ENCODE measurements around the gene ENTPD8.
"Not testable (repeated sequence)": the region's sequence is repeated elsewhere in the genome, so short reads cannot be mapped to it uniquely, and the experiment has no call there.

The ENTPD8 gene

GRCh38 chr9:137457406-137458193, 16.4 kb upstream of the ENTPD8 start:
- no peak for DNase-seq

DNA sequence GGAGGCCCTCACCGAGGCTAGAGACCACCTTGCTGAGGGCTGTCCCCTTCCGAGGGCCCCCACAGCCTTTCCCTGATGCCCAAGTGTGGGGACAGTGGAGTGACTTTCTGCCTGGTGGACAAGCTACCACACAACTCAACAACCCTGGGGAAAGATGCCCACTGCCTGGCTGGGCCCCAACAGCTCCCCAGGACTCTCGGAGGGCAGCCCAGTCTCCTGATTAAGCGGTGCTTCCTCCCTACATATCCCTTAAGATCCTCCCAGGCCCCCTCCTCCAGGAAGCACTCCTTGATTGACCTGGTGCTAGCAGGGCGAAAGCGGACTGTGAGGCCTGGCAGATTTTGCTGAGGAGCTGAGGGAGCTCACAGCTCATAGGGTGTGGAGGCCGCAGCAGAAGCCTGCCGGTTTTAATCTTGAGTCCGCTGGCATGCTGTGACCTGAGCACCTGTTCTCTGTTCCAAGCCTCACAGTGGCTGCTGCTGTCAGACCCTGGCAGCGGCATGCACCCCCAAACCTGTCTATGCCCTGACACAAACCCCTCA, 15.8 kb upstream of the ENTPD8 start:
- no peak for DNase-seq

GRCh38 chr9:137456061-137456863, 15.1 kb upstream of the ENTPD8 start:
- DNase-seq = no peak

DNA sequence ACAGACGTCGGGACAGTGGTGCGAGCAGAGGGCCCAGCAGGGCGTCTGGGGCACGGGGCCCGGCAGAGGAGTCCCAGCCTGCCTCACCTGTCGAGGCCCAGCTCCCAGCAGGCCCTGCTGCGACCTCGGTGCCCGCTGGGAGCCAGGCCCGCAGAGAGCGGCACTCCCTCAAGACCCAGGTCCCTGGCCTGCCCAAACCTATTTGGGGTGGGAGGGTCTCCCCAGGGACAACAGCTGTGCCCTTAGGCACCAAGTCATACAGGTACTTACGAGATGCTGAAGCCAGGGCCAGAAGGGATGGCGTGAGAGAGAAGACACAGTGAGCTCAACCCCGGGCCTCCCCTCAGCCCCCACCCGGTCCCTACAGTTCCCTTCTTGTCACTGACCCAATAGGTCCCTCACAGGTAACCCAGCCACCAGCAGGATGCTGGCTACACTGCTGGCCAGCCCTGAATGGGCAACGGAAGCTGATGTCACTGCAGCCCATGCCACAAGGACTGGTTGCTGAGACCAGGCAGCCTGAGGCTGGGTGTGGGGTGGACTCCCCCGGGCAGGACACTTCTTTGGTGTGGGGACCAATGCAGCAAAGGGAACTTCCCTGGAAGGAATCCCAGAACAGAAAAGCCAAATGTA, 14.3 kb upstream of the ENTPD8 start:
- no peak for DNase-seq

DNA sequence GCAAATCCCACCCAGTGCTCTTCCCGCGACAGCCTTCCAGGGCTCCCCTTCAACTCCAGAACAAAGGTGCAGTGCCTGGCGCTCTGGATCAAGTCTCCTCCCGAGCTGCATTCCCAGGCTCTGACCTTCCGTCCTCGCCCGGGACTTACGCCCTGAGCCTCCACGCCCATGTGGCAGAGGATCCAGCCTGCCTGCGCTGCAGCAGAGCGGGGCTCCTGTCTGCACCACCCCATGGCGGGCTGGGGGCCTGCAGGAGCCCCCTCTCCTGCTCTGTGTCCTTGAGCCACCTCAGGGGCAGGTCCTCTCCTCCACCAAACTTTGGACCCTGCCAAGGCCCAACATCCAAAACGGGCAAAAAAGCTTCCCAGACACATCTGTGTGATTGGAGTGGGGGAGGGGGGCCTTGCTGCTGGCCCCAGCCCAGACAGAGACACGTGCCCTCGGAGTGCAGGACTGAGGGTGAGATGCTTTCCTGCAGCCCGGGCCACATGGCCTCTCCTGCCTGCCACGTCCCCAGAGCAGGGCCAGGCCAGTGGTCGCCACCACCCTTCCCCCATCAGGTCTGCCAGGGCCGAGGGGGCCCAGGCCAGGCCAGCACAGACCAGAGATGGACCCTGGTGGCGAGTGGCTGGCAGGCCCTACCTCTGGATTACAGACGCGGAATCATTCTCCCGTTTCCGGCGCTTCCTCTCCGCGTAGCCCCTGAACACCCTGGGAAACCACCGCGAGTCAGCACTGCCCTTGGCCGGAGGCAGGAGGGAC, 13.6 kb upstream of the ENTPD8 start:
- no peak for DNase-seq

- DNase-seq = no peak
Measured at GRCh38 chr9:137454145-137454596, 13.0 kb upstream of the ENTPD8 start.

DNA sequence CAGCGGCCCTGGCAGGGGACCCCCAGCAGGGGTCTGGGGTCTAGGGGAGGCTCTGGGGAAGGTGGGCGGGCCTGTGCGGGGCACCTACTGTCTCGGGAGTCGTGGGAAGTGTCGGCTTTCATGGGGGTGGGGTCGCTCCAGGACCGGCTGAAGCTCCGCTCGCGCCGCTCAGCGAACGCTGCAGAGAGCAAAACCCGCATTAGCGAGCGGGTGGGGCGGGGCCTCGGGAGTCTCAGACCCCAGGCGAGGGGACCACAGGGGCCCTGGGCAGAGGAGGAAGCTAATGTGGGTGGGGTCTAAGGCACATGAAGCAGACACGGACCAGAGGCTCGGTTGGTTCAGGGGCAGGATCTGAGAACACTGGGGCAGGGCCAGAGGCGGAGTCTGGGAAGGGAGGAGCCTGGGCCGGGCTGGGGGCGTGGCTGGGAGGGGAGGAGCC, 12.5 kb upstream of the ENTPD8 start:
- DNase-seq = no peak

DNA sequence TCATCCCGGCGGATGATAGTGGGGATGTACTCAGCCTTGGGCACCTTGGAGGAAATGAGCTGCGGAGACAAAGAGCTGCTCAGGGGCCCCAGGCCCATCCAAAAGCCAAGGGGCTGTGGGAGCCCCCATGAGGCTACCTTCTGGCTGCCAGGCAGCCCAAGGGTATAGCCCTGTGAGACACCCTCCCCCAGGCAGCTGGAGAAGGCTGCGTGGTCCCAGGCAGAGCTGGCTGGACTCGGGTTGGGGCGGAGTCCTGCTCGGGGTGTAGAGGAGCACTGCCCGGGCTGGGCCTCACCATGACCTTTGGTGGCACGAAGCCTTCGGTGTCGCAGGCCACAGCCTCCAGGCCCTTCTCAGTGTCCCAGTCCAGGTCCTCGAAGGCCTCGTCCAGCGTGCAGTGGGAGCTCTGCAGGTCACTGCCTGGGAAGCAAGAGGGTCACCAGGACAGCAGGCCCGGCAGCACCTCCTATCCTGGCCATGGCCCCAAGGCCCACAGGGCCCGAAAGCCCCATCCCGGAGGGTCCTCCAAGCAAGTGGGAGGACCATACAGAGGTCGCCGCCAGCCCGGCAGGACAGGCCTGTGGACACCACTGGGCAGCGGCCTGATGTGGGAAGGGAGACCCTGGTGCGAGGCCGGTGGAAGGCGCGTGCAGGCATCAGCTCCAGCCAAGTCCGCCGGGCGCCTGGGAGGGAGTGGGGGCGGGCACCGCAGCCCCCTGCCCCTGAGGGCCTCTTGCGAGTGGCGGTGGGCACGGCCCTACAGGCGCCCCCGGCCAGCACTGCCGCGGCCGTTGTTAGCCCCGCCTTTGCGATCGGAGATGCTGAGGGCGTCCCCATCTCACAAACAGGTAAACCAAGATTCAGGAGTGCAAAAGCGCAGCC, 11.8 kb upstream of the ENTPD8 start:
- DNase-seq = no peak

GRCh38 chr9:137452006-137452760, 11.0 kb upstream of the ENTPD8 start:
- DNase-seq = no peak

DNA sequence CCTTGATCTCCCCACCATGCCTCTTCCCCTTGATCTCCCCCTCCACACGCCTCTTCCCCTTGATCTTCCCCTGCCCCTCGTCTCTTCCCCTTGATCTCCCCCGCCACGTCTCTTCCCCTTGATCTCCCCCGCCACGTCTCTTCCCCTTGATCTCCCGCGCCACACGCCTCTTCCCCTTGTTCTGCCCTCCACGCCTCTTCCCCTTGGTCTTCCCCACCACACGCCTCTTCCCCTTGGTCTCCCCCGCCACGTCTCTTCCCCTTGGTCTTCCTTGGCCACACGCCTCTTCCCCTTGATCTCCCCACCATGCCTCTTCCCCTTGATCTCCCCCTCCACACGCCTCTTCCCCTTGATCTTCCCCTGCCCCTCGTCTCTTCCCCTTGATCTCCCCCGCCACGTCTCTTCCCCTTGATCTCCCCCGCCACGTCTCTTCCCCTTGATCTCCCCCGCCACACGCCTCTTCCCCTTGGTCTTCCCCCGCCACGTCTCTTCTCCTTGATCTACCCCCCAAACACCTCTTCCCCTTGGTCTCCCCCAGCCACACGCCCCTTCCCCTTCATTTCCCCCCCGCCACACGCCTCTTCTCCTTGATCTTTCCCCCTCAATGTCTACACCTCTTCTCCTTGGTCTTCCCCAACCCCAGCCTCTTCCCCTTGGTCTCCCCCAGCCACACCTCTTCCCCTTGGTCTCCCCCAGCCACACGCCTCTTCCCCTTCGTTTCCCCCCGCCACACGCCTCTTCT, 10.3 kb upstream of the ENTPD8 start:
- DNase-seq = not testable (repeated sequence)

DNA sequence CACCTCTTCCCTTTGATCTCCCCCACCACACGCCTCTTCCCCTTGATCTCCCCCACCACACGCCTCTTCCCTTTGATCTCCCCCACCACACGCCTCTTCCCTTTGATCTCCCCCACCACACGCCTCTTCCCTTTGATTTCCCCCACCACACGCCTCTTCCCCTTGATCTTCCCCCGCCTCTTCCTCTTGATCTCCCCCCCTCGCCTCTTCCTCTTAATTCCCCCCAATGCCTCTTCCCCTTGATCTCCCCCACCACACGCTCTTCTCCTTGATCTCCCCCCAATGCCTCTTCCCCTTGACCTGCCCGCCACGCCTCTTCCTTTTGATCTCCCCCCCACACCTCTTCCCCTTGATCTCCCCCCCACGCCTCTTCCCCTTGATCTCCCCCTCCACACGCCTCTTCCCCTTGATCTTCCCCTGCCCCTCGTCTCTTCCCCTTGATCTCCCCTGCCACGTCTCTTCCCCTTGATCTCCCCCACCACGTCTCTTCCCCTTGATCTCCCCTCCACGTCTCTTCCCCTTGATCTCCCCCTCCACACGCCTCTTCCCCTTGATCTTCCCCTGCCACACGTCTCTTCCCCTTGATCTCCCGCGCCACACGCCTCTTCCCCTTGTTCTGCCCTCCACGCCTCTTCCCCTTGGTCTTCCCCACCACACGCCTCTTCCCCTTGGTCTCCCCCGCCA, 9.5 kb upstream of the ENTPD8 start:
- DNase-seq = not testable (repeated sequence)

DNA sequence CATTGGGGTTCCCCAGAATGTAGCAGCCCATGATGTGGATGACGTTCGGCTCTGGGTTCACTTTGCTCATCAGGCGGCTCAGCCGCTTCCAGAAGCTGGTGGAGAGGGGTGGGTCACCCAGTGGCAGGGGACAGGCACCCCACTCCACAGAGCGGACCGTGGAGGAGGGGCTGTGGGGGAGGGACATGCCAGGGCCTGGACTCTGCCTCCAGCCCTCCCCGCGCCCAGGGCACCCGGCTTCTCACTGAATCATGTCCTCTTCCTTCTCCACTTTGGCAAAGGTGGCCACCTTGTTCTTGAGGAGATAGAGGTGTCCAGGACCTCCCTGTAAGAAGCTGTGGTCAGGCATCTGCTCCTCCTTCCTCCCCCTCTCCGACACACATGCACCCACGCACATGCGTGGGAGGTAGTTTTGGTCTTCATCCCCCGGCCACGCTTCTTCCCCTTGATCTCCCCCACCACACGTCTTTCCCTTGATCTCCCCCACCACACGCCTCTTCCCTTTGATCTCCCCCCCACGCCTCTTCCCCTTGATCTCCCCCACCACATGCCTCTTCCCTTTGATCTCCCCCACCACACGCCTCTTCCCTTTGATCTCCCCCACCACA, 8.9 kb upstream of the ENTPD8 start:
- no peak for DNase-seq

DNA sequence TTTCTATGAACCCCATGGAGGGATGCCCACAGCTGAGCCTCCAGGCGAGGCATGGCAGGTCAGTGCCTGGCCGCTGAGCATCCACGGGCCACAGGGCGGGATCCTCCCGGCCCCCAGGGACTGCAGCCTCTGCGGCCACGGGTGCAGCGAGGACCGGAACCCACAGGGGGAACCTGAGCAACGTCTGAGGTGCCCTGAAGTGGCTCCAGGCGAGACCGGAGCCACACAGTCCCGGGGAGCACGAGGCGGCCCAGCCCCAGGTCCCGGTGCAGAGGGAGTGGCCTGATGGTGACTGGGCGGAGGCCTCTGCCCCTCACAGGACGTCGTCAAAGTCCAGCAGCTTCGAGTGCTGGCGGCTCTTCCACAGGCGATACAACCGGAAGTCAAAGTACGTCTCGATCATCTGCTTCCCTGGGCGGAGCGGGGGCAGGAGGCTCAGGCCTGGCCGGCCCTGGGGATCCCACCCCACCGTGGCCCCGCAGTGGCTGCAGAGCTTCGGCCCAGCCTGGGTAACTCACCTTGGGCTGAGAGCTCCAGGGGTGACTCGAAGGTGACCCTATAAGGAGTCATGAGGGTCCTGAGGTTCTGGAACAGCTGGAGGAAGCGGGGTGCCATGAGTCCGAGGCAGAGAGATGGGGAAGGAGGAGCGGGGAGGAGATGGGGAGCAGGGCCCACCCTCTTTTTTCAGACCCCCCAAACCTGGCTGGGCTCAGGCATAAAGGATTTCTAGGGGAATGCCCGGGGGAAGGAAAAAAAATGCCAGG, 8.1 kb upstream of the ENTPD8 start:
- no peak for DNase-seq

DNA sequence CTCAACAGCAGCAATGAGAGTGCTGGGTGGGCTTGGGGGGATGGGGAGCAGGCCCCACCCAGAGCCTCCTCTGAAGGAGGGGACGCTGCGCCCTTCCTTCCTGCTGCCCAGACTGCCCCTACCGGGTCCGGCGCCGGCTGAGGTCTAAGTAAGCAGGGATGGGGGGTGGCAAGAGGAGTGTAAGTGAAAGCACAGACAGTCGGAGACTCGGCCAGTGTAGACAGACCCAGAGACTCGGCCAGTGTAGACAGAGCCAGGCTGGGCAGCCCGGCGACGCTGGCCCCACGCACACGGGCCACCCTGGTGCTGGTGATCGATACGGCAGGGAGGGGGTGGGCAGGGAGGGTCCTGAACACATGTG, 7.4 kb upstream of the ENTPD8 start:
- no peak for DNase-seq

GRCh38 chr9:137447722-137448601, 6.8 kb upstream of the ENTPD8 start:
- DNase-seq = no peak

DNA sequence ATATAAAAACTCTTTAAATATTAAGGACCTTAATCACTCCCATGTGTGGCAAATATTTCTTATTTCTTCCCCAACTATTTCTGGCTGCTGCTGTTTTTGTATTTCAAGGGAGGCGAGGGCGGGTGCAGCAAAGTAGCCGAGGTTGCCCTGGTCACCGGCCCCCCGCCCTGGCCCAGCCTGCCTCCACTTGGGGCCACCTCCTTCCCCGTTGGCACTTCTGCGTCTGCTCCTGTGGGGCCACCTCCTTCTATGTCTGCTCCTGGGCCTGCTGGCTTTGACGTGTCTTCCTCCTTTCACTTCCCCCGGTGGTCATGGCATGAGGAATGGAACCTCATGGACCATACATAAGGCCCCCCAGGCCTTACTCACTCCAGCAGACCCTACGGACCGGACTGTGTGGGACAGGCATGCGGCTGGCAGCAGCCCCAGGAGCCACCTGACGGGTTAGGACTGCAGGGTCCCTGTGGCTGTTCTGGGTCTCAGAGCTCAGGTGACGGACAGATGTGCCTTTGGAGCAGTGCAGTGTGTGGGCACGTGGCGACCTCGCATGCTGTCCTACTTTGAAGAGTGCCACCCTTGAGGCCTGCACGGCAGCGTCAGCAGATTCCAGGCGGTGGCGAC, 5.8 kb upstream of the ENTPD8 start:
- DNase-seq = no peak

All from amniotic stem cell (primary cell).